Neural progenitor cell (in vitro differentiated cells): Measurements from ENCODE around the gene C12orf60. TPM values are rescaled to one million over a fixed set of nuclear protein-coding genes. Genes with fewer than 3 reads are reported as not detected.
"Not testable (repeated sequence)": the region's sequence is repeated elsewhere in the genome, so short reads cannot be mapped to it uniquely, and the experiment has no call there.

Source experiments
- DNase-seq: peaks from one replicate; pipeline ENCODE4 v3.0.0-alpha.2; 2016; ENCODE audit warnings: low spot score
- H2AFZ ChIP-seq: fragments of 200-600 bp; sonication (generic); replicated peaks from 2 replicates; pipeline ENCODE4 v1.6.1; 2016; ENCODE audit warnings: antibody characterized with exemption
- H3F3A ChIP-seq: fragments of 200-600 bp; sonication (generic); 2 replicates; pipeline ENCODE4 v1.6.1; 2016; ENCODE audit warnings: antibody characterized with exemption, low read depth
- H3K27ac ChIP-seq: fragments of 200-600 bp; sonication (generic); 2 replicates; pipeline ENCODE4 v1.5.1; 2016; ENCODE audit warnings: mild to moderate bottlenecking
- H3K27me3 ChIP-seq: fragments of 200-600 bp; sonication (generic); 2 replicates; pipeline ENCODE4 v1.6.1; 2016; ENCODE audit warnings: mild to moderate bottlenecking, moderate library complexity
- H3K36me3 ChIP-seq: fragments of 200-600 bp; sonication (generic); 2 replicates; pipeline ENCODE4 v1.5.1; 2016
- H3K4me1 ChIP-seq: fragments of 200-600 bp; sonication (generic); 2 replicates; pipeline ENCODE4 v1.6.1; 2016; ENCODE audit warnings: mixed run types
- H3K4me2 ChIP-seq: fragments of 200-600 bp; sonication (generic); 2 replicates; pipeline ENCODE4 v1.6.1; 2016
- H3K4me3 ChIP-seq: fragments of 200-600 bp; sonication (generic); 2 replicates; pipeline ENCODE4 v1.5.1; 2016
- H3K79me2 ChIP-seq: fragments of 200-600 bp; sonication (generic); 2 replicates; pipeline ENCODE4 v1.6.1; 2016; ENCODE audit warnings: low read depth
- H3K9ac ChIP-seq: fragments of 200-600 bp; sonication (generic); 2 replicates; pipeline ENCODE4 v1.6.1; 2016
- H3K9me3 ChIP-seq: fragments of 200-600 bp; sonication (generic); 2 replicates; pipeline ENCODE4 v1.5.1; 2016; ENCODE audit warnings: low read depth
- H4K20me1 ChIP-seq: fragments of 200-600 bp; sonication (generic); 2 replicates; pipeline ENCODE4 v1.6.1; 2016; ENCODE audit warnings: low read depth
- H3K27ac Mint-ChIP-seq: 3 replicates; pipeline ENCODE4 v1.8.0; 2021; ENCODE audit warnings: mixed read lengths
- H3K27me3 Mint-ChIP-seq: 2 replicates; pipeline ENCODE4 v1.8.0; 2022; ENCODE audit warnings: low read depth, mild to moderate bottlenecking, inconsistent platforms, moderate library complexity, mixed read lengths; ENCODE audit not compliant: insufficient read depth
- H3K36me3 Mint-ChIP-seq: 3 replicates; pipeline ENCODE4 v1.8.0; 2021; ENCODE audit warnings: mixed read lengths
- H3K4me1 Mint-ChIP-seq: 3 replicates; pipeline ENCODE4 v1.8.0; 2021; ENCODE audit warnings: mixed read lengths
- H3K4me3 Mint-ChIP-seq: 3 replicates; pipeline ENCODE4 v1.8.0; 2021; ENCODE audit warnings: mild to moderate bottlenecking, moderate library complexity, mixed read lengths
- H3K9me3 Mint-ChIP-seq: 3 replicates; pipeline ENCODE4 v1.8.0; 2020; ENCODE audit warnings: mixed read lengths
- EZH2 ChIP-seq: fragments of 200-600 bp; sonication (generic); IDR thresholded peaks from 2 replicates; pipeline ENCODE4 v1.6.1; 2017; ENCODE audit warnings: antibody characterized with exemption, mild to moderate bottlenecking, moderate library complexity
- EZH2phosphoT487 ChIP-seq: fragments of 200-600 bp; sonication (generic); IDR thresholded peaks from 2 replicates; pipeline ENCODE4 v1.6.1; 2017; ENCODE audit warnings: antibody characterized with exemption
- total RNA-seq: library from RNA; depleted of rRNA; stranded (reverse); fragments of >200 nt; gene quantifications from 2 replicates; pipeline ENCODE4 v1.2.3, GENCODE V29; 2015; ENCODE audit warnings: low replicate concordance
- TF ChIP-seq, protein P1 (sequence below): fragments of 200-600 bp; sonication (generic); IDR thresholded peaks from 2 replicates; pipeline ENCODE4 v1.5.1; 2017; ENCODE audit warnings: antibody characterized with exemption, mild to moderate bottlenecking

Gene C12orf60
- total RNA-seq, result 5.4 and 7.0 TPM in 2 replicates

- Histone ChIP-seq H3K27ac (peak within 1 kb of the TSS; percentile 34), H3K27me3 (no peaks in the 10 kb centered on the region), H3K4me1 (peaks cover 14% of the 10 kb centered on the region), H3K9me3 (no peaks in the 10 kb centered on the region), H3K79me2 (peaks cover 66% of the 10 kb centered on the region), H3K9ac (peak within 1 kb of the TSS; percentile 88), H3F3A (peaks cover 4% of the 10 kb centered on the region), H3K4me3 (peak within 1 kb of the TSS; percentile 73), H3K36me3 (no peaks in the 10 kb centered on the region), H4K20me1 (peaks cover 6% of the 10 kb centered on the region), H2AFZ (peak within 1 kb of the TSS; percentile 77), H3K4me2 (peak within 1 kb of the TSS; percentile 80)
- Mint-ChIP-seq H3K9me3 (no peaks in the 10 kb centered on the region), H3K4me1 (peaks cover 12% of the 10 kb centered on the region), H3K36me3 (no peaks in the 10 kb centered on the region), H3K27ac (no peak within 1 kb of the TSS), H3K4me3 (no peak within 1 kb of the TSS), H3K27me3 (no peaks in the 10 kb centered on the region)
- TF ChIP-seq, protein P1, sequence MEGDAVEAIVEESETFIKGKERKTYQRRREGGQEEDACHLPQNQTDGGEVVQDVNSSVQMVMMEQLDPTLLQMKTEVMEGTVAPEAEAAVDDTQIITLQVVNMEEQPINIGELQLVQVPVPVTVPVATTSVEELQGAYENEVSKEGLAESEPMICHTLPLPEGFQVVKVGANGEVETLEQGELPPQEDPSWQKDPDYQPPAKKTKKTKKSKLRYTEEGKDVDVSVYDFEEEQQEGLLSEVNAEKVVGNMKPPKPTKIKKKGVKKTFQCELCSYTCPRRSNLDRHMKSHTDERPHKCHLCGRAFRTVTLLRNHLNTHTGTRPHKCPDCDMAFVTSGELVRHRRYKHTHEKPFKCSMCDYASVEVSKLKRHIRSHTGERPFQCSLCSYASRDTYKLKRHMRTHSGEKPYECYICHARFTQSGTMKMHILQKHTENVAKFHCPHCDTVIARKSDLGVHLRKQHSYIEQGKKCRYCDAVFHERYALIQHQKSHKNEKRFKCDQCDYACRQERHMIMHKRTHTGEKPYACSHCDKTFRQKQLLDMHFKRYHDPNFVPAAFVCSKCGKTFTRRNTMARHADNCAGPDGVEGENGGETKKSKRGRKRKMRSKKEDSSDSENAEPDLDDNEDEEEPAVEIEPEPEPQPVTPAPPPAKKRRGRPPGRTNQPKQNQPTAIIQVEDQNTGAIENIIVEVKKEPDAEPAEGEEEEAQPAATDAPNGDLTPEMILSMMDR, result no peak
- TF ChIP-seq EZH2, result no peak
- TF ChIP-seq EZH2phosphoT487, result no peak
- peak; percentile 97 for DNase-seq
These were observed at the start of gene C12orf60, which contains the start of gene WBP11 for GRCh38 chr12:14803011-14803829. Gene C12orf60, plus strand, starts transcription at chr12:14803670. Its CDS starts 19,266 bp downstream, at chr12:14822936. Gene WBP11, minus strand, starts transcription at chr12:14803478. Its CDS starts 2,095 bp downstream, at chr12:14801383.

- Mint-ChIP-seq H3K9me3 (peaks cover 10% of the 10 kb centered on the region), H3K27ac (no peak overlapping the region), H3K4me3 (no peak overlapping the region), H3K36me3 (peaks cover 3% of the 10 kb centered on the region), H3K27me3 (peaks cover 5% of the 10 kb centered on the region), H3K4me1 (no peaks in the 10 kb centered on the region)
- Histone ChIP-seq H3K9me3 (no peaks in the 10 kb centered on the region), H3K79me2 (no peaks in the 10 kb centered on the region), H3K9ac (no peak overlapping the region), H3K4me1 (no peaks in the 10 kb centered on the region), H2AFZ (peak overlapping the region; percentile 46), H3K4me2 (peak overlapping the region; percentile 30), H3K27ac (no peak overlapping the region), H3K27me3 (no peaks in the 10 kb centered on the region), H3K36me3 (no peaks in the 10 kb centered on the region), H3K4me3 (no peak overlapping the region), H3F3A (no peaks in the 10 kb centered on the region), H4K20me1 (no peaks in the 10 kb centered on the region)
- TF ChIP-seq, protein P1, result peak; percentile 66
- TF ChIP-seq EZH2phosphoT487, result no peak
- DNase-seq, result peak; percentile 73
These were observed 46.9 kb upstream of the C12orf60 start for GRCh38 chr12:14756334-14757143.

- H2AFZ ChIP-seq, H4K20me1 ChIP-seq, H3K27ac ChIP-seq, H3K4me1 ChIP-seq, H3K27me3 Mint-ChIP-seq, H3K36me3 Mint-ChIP-seq, H3K27me3 ChIP-seq, DNase-seq, H3K4me2 ChIP-seq, H3K4me1 Mint-ChIP-seq, H3K4me3 Mint-ChIP-seq, H3K36me3 ChIP-seq, H3K79me2 ChIP-seq, H3K9ac ChIP-seq, H3F3A ChIP-seq, H3K4me3 ChIP-seq, H3K9me3 ChIP-seq, H3K27ac Mint-ChIP-seq: not testable (repeated sequence)
- H3K9me3 Mint-ChIP-seq, result peaks cover 10% of the 10 kb centered on the region
These were observed 43.7 kb upstream of the C12orf60 start for GRCh38 chr12:14759711-14760280.
